H1 (cell line): ENCODE measurements around the gene NDUFB3. TPM values are rescaled to one million over a fixed set of nuclear protein-coding genes. Genes with fewer than 3 reads are reported as not detected.

Source experiments
- CTCF ChIA-PET: fragments of 300-600 bp; sonication (Branson Sonifier 250); formaldehyde crosslinking; loops from one replicate; lab custom pipeline; 2021; ENCODE audit not compliant: partially characterized antibody; lab: Charles Lee
- POLR2A ChIA-PET: fragments of 300-600 bp; sonication (Branson Sonifier 250); formaldehyde crosslinking; loops from one replicate; lab custom pipeline; 2021; ENCODE audit warnings: inconsistent platforms; ENCODE audit not compliant: partially characterized antibody; lab: Charles Lee
- DNase-seq, 2 experiments: peaks; one replicate each; pipeline versions ENCODE4 v3.0.0 to v3.0.0-alpha.2; 2010 to 2022; ENCODE audit warnings: low spot score in 2 of 2, low read depth in 1 of 2, mixed read lengths in 1 of 2
- FAIRE-seq: peaks from 2 replicates; lab custom pipeline; 2011; peaks lifted over from hg19 to GRCh38; lab: Jason Lieb, UNC
- H2AFZ ChIP-seq: 2 replicates; pipeline ENCODE4 v1.8.1; 2012; ENCODE audit warnings: low read length, inconsistent platforms
- H2AK5ac ChIP-seq: 2 replicates; pipeline ENCODE4 v1.6.1; 2013; ENCODE audit warnings: low read depth, low read length
- H2BK120ac ChIP-seq: replicated peaks from 2 replicates; pipeline ENCODE3; 2013; ENCODE audit warnings: low read depth, low read length, inconsistent platforms
- H2BK12ac ChIP-seq: 2 replicates; pipeline ENCODE4 v1.6.1; 2013; ENCODE audit warnings: low read depth, low read length
- H2BK15ac ChIP-seq: 2 replicates; pipeline ENCODE4 v1.6.1; 2013; ENCODE audit warnings: low read length
- H2BK20ac ChIP-seq: 2 replicates; pipeline ENCODE4 v1.6.1; 2013; ENCODE audit warnings: low read length
- H2BK5ac ChIP-seq: 2 replicates; pipeline ENCODE4 v1.6.1; 2013; ENCODE audit warnings: low read depth, low read length
- H3K14ac ChIP-seq: 2 replicates; pipeline ENCODE4 v1.6.1; 2013; ENCODE audit warnings: inconsistent platforms; ENCODE audit not compliant: insufficient read length
- H3K18ac ChIP-seq: 2 replicates; pipeline ENCODE4 v1.6.1; 2013; ENCODE audit warnings: low read length; ENCODE audit errors: extremely low read depth
- H3K23ac ChIP-seq: 2 replicates; pipeline ENCODE4 v1.6.1; 2013; ENCODE audit warnings: inconsistent platforms; ENCODE audit not compliant: insufficient read length
- H3K23me2 ChIP-seq: 2 replicates; pipeline ENCODE4 v1.6.1; 2013; ENCODE audit warnings: low read depth, low read length
- H3K27ac ChIP-seq: 2 replicates; pipeline ENCODE4 v1.6.1; 2011; ENCODE audit warnings: low read depth, low read length, inconsistent platforms
- H3K27me3 ChIP-seq, 4 experiments: replicated peaks in 1 of 4; 1 replicate in 1 of 4; 2 replicates in 3 of 4; pipeline versions ENCODE4 v1.6.1 to v1.8.1; 2011 to 2013; ENCODE audit warnings: low read length in 3 of 4, mild to moderate bottlenecking in 3 of 4, inconsistent platforms in 2 of 4, mixed read lengths in 2 of 4, moderate library complexity in 1 of 4; ENCODE audit not compliant: control insufficient read depth in 3 of 4, insufficient read depth in 3 of 4; ENCODE audit errors: extremely low read depth in 1 of 4
- H3K36me3 ChIP-seq, 4 experiments: 2 replicates each; pipeline versions ENCODE4 v1.6.1 to v1.8.1; 2011 to 2013; ENCODE audit warnings: mild to moderate bottlenecking in 4 of 4, low read length in 3 of 4, moderate library complexity in 2 of 4, control low read depth in 1 of 4, inconsistent platforms in 1 of 4; ENCODE audit not compliant: insufficient read depth in 4 of 4, control insufficient read depth in 2 of 4
- H3K4ac ChIP-seq: replicated peaks from 2 replicates; pipeline ENCODE3; 2013; ENCODE audit warnings: low read length, low read depth, mixed read lengths, inconsistent platforms; ENCODE audit not compliant: insufficient read length
- H3K4me1 ChIP-seq, 4 experiments: replicated peaks in 1 of 4; 1 replicate in 1 of 4; 2 replicates in 3 of 4; pipeline versions ENCODE4 v1.6.1 to v1.8.1; 2011 to 2013; ENCODE audit warnings: low read length in 3 of 4, inconsistent platforms in 2 of 4, mixed read lengths in 1 of 4; ENCODE audit not compliant: insufficient read depth in 4 of 4, control insufficient read depth in 3 of 4
- H3K4me2 ChIP-seq, 2 experiments: 2 replicates each; pipeline versions ENCODE4 v1.6.1 to v1.8.1; 2011 to 2013; ENCODE audit warnings: low read depth in 2 of 2, low read length in 2 of 2, control low read depth in 1 of 2, inconsistent platforms in 1 of 2, mild to moderate bottlenecking in 1 of 2; ENCODE audit not compliant: insufficient read depth in 1 of 2
- H3K4me3 ChIP-seq, 4 experiments: fragments of 200-600, 300-600 bp in 1 of 4; sonication (generic), shearing (Covaris generic), sonication (Bioruptor Twin) in 1 of 4; 2 replicates each; pipeline versions ENCODE4 v1.5.1 to v1.8.1; 2011 to 2016; ENCODE audit warnings: low read length in 4 of 4, low read depth in 3 of 4, control low read depth in 2 of 4, inconsistent platforms in 2 of 4, mild to moderate bottlenecking in 2 of 4, mixed read lengths in 1 of 4, moderate library complexity in 1 of 4; ENCODE audit not compliant: insufficient read depth in 2 of 4; ENCODE audit errors: extremely low read depth in 1 of 4
- H3K56ac ChIP-seq: replicated peaks from 2 replicates; pipeline ENCODE3; 2013; ENCODE audit warnings: low read depth, mild to moderate bottlenecking, mixed read lengths, low read length, inconsistent platforms; ENCODE audit not compliant: insufficient read length
- H3K79me1 ChIP-seq: 2 replicates; pipeline ENCODE4 v1.6.1; 2013; ENCODE audit warnings: low read depth, low read length, control low read depth
- H3K79me2 ChIP-seq, 2 experiments: 2 replicates each; pipeline versions ENCODE4 v1.6.1 to v1.8.1; 2012 to 2013; ENCODE audit warnings: low read length in 2 of 2, mild to moderate bottlenecking in 2 of 2, inconsistent platforms in 1 of 2; ENCODE audit not compliant: insufficient read depth in 2 of 2, control insufficient read depth in 1 of 2
- H3K9ac ChIP-seq, 4 experiments: replicated peaks in 1 of 4; 1 replicate in 1 of 4; 2 replicates in 3 of 4; pipeline versions ENCODE4 v1.6.1 to v1.8.1; 2011 to 2013; ENCODE audit warnings: low read depth in 3 of 4, low read length in 3 of 4, control low read depth in 2 of 4, mild to moderate bottlenecking in 2 of 4, moderate library complexity in 2 of 4, inconsistent platforms in 1 of 4; ENCODE audit errors: extremely low read depth in 1 of 4
- H3K9me3 ChIP-seq, 2 experiments: 2 replicates each; pipeline versions ENCODE4 v1.6.1 to v1.8.1; 2012 to 2013; ENCODE audit warnings: mild to moderate bottlenecking in 2 of 2, moderate library complexity in 2 of 2, control low read depth in 1 of 2, inconsistent platforms in 1 of 2, low read depth in 1 of 2, low read length in 1 of 2, mixed read lengths in 1 of 2; ENCODE audit not compliant: insufficient read depth in 2 of 2
- H4K20me1 ChIP-seq, 2 experiments: replicated peaks in 1 of 2; 2 replicates each; pipeline versions ENCODE3 to v1.8.1; 2011 to 2013; ENCODE audit warnings: inconsistent platforms in 2 of 2, low read length in 2 of 2, mild to moderate bottlenecking in 1 of 2; ENCODE audit not compliant: insufficient read depth in 2 of 2, control insufficient read depth in 1 of 2
- H4K5ac ChIP-seq: 2 replicates; pipeline ENCODE4 v1.6.1; 2013; ENCODE audit warnings: low read length, low read depth, mixed read lengths, inconsistent platforms; ENCODE audit not compliant: insufficient read length
- H4K8ac ChIP-seq: 2 replicates; pipeline ENCODE4 v1.8.0; 2013; ENCODE audit warnings: mild to moderate bottlenecking, moderate library complexity, low read length, inconsistent platforms; ENCODE audit not compliant: insufficient read depth; ENCODE audit errors: extremely low read depth
- H4K91ac ChIP-seq: replicated peaks from 2 replicates; pipeline ENCODE3; 2013; ENCODE audit warnings: low read length, mixed read lengths, inconsistent platforms; ENCODE audit not compliant: insufficient read length
- WGBS, 2 experiments: shearing (Covaris generic) in 1 of 2; methylation state at CpG; one replicate each; pipeline versions ENCODE4 v1.1.6 to v1.1.7; 2013 to 2015; ENCODE audit warnings: low lambda C conversion rate in 2 of 2, mixed read lengths in 2 of 2, inconsistent platforms in 1 of 2, low coverage in 1 of 2, missing lambda C conversion rate in 1 of 2; ENCODE audit not compliant: insufficient replicate concordance in 2 of 2, insufficient coverage in 1 of 2, insufficient read length in 1 of 2; ENCODE audit errors: extremely low coverage in 1 of 2, missing lambda C conversion rate in 1 of 2; 5-methylcytosine and 5-hydroxymethylcytosine counted together
- long read RNA-seq, 2 experiments: library from RNA in 1 of 2; library from capped mRNA in 1 of 2; stranded (forward); transcript quantifications; one replicate each; pipeline ENCODE4 v2.0.0, GENCODE V29; 2021; ENCODE audit warnings: inconsistent platforms in 1 of 2
- polyA minus RNA-seq, 3 experiments: library from RNA; depleted of rRNA, polyadenylated mRNA; stranded (reverse); fragments of >200 nt; gene quantifications; 1 replicate in 2 of 3; 2 replicates in 1 of 3; pipeline ENCODE4 v1.2.3, GENCODE V29; 2011
- polyA plus RNA-seq, 7 experiments: library from polyadenylated mRNA; depleted of rRNA in 3 of 7; stranded (reverse) in 5 of 7; unstranded in 2 of 7; fragments of >200 nt in 5 of 7; fragments of 200-250 nt in 2 of 7; gene quantifications; 1 replicate in 5 of 7; 2 replicates in 1 of 7; 4 replicates in 1 of 7; pipeline versions ENCODE4 v1.2.1 to v1.2.3, GENCODE V29; 2011 to 2013; ENCODE audit warnings: missing spikeins in 2 of 7, mixed read lengths in 2 of 7
- total RNA-seq: library from RNA; stranded (reverse); fragmentation: NEBNext Ultra II Directional; extraction: Animal tissue kit (Norgen Biotek cat#: 25700); gene quantifications from 2 replicates; pipeline ENCODE4 v1.2.1, GENCODE V29; 2021

NDUFB3 gene
- total RNA-seq (55.3 and 57.5 TPM in 2 replicates), polyA plus RNA-seq (2011; rRNA removed) (15.5 and 38.2 TPM in 2 replicates), polyA minus RNA-seq (2011; rRNA and poly(A)+ RNA removed) (6.7 and 6.8 TPM in 2 replicates)
- 46.4 TPM for polyA plus RNA-seq (2011; cell fraction: cytosol; rRNA removed)
- 4.5 TPM for polyA plus RNA-seq (2011; cell fraction: nucleus; rRNA removed)
- 52.7 to 85.6 TPM (median 54.0 TPM) in 4 replicates for polyA plus RNA-seq (2012, experiment 1 of 2)
- 64.4 TPM for polyA plus RNA-seq (2012, experiment 2 of 2)
- 102 TPM for polyA plus RNA-seq (2013, experiment 1 of 2)
- 114 TPM for polyA plus RNA-seq (2013, experiment 2 of 2)
- 8.7 TPM for polyA minus RNA-seq (2011; cell fraction: cytosol; rRNA and poly(A)+ RNA removed)
- polyA minus RNA-seq (2011; cell fraction: nucleus; rRNA and poly(A)+ RNA removed): 3.6 TPM
- long read RNA-seq, experiment 1, transcript NDUFB3-201 (3 exons, 755 nt): major isoform, 42 of 66 reads
- long read RNA-seq, experiment 1, partial matches to known transcripts: 20 of 66 reads
- long read RNA-seq, experiment 1, other reads (novel, unspliced or antisense): 3 of 66 reads
- long read RNA-seq, experiment 2, partial matches to known transcripts: 0 of 2 reads
- long read RNA-seq, experiment 2, other reads (novel, unspliced or antisense): 2 of 2 reads

DNA sequence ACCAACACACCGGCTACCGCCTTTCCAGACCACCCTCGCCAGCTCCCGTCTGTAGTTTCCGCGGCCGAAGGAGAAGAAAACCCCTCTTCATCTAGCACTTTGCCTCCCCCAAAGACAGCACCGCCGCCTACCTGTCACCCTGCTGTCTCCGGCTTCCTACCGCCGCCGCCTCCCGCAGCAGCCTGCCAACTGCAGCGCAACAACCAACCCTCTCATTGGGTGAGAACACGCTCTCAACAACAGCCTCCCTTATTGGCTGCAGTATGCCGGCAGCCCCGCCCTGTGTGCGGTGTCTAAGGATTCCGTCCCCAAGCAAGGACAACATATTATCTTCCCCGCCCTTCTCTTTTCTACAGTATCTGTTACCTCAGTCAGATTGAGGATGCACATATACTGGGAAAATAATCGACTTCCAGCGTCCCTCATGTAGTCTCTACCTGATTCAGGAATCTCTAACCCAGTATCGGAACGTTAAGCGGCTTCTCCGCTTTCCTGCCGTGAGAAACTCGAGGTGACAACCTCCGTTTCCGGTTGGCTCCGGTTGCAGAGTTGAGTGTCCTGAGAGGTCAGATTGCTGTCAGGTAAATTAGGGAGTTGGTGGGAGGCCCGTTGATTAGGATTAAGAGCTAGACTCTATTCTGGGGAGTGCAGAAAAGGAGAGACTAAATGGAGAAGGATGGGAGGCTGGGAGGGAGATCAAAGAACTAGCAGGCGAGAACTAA is at the start of gene NDUFB3, which contains the start of gene HYCC2:
Gene NDUFB3 (plus strand): TSS at position 523 of the 722 bp plus-strand sequence. CDS start 6,882 bp downstream, outside the sequence.
Gene HYCC2 (minus strand): TSS at position 193 of the 722 bp plus-strand sequence. CDS start 47,662 bp downstream, outside the sequence.
- peak; percentile 90 for FAIRE-seq
- peak within 1 kb of the TSS; percentile 87 for H3K56ac ChIP-seq
- H2BK15ac ChIP-seq: no peak within 1 kb of the TSS
- CTCF ChIA-PET: interaction anchor here (0.5 to 6.7 kb wide), 8 partner anchors 13 to 170 kb away, joined by 3 to 102 read pairs (median 4); partner anchors contain the start of gene ORC2
- peak within 1 kb of the TSS; percentile 72 to 100 (median 94) for H3K9ac ChIP-seq
- H3K14ac ChIP-seq: no peak within 1 kb of the TSS
- H3K23me2 ChIP-seq: peaks cover 4% of the 10 kb centered on the region
- POLR2A ChIA-PET: interaction anchor here (0.6 to 1.8 kb wide), 6 partner anchors 10 to 182 kb away, joined by 3 to 5 read pairs (median 4); partner anchors contain the start of genes NIF3L1, ORC2 and PPIL3
- peak within 1 kb of the TSS; percentile 68 to 82 for H3K4me2 ChIP-seq
- H3K4me1 ChIP-seq: peaks cover 0 to 3% (median 0%) of the 10 kb centered on the region in 4 experiments; a peak in 2 of 7 replicates
- H3K4me3 ChIP-seq: peak within 1 kb of the TSS; percentile 82 to 99 (median 87)
- peak within 1 kb of the TSS; percentile 98 for H2BK5ac ChIP-seq
- H4K91ac ChIP-seq: peak within 1 kb of the TSS; percentile 70
- peak within 1 kb of the TSS; percentile 98 for H3K18ac ChIP-seq
- peak within 1 kb of the TSS; percentile 97; the same call in 1 of the 2 replicates for H2BK12ac ChIP-seq
- peak within 1 kb of the TSS; percentile 100 for H2AFZ ChIP-seq
- no peaks in the 10 kb centered on the region for H3K9me3 ChIP-seq
- no peak within 1 kb of the TSS for H4K8ac ChIP-seq
- no peaks in the 10 kb centered on the region for H3K79me1 ChIP-seq
- no peak within 1 kb of the TSS for H3K23ac ChIP-seq
- H2BK120ac ChIP-seq: peak within 1 kb of the TSS; percentile 80
- no peak within 1 kb of the TSS for H2AK5ac ChIP-seq
- H3K79me2 ChIP-seq: peaks cover 0 to 30% of the 10 kb centered on the region in 2 experiments; a peak in 2 of 4 replicates
- peak within 1 kb of the TSS; percentile 55 for H4K5ac ChIP-seq
- no peaks in the 10 kb centered on the region for H3K27me3 ChIP-seq
- H3K4ac ChIP-seq: no peak within 1 kb of the TSS
- 1% methylated on average over 32 of the region's 34 CpGs; no CpG with 5 or more reads in 1 of the 2 experiments for WGBS, 2 experiments
- no peaks in the 10 kb centered on the region for H3K36me3 ChIP-seq
- DNase-seq: peak; percentile 85 to 90
- H2BK20ac ChIP-seq: no peak within 1 kb of the TSS
- H4K20me1 ChIP-seq: no peaks in the 10 kb centered on the region
- peak within 1 kb of the TSS; percentile 98 for H3K27ac ChIP-seq
